Keratinocyte (primary cell): ENCODE results near the gene NAV3. TPM values are rescaled to one million over a fixed set of nuclear protein-coding genes. Genes with fewer than 3 reads are reported as not detected.

ENCODE experiments used
- DNase-seq: peaks from one replicate; pipeline ENCODE4 v3.0.0-alpha.2; 2011; ENCODE audit warnings: low read depth, missing footprints, low spot score
- FAIRE-seq: peaks from 2 replicates; lab custom pipeline; 2011; peaks lifted over from hg19 to GRCh38; lab: Jason Lieb, UNC
- H2AFZ ChIP-seq: 2 replicates; pipeline ENCODE4 v1.6.0; 2012; ENCODE audit warnings: low read length, control low read depth, inconsistent platforms; ENCODE audit not compliant: control insufficient read depth
- H3K27ac ChIP-seq: 2 replicates; pipeline ENCODE4 v1.5.1; 2011; ENCODE audit warnings: low read length; ENCODE audit not compliant: control insufficient read depth, insufficient read depth
- H3K27me3 ChIP-seq: 3 replicates; pipeline ENCODE4 v1.6.0; 2011; ENCODE audit warnings: low read length; ENCODE audit not compliant: control insufficient read depth, insufficient read depth; ENCODE audit errors: extremely low read depth
- H3K36me3 ChIP-seq, 2 experiments: 2 replicates in 1 of 2; 3 replicates in 1 of 2; pipeline ENCODE4 v1.5.1; 2011; ENCODE audit warnings: low read length in 2 of 2, mild to moderate bottlenecking in 1 of 2; ENCODE audit not compliant: control insufficient read depth in 2 of 2, insufficient read depth in 2 of 2; ENCODE audit errors: extremely low read depth in 1 of 2
- H3K4me1 ChIP-seq: 3 replicates; pipeline ENCODE4 v1.5.1; 2011; ENCODE audit warnings: low read length; ENCODE audit not compliant: control insufficient read depth, insufficient read depth; ENCODE audit errors: extremely low read depth
- H3K4me2 ChIP-seq: 3 replicates; pipeline ENCODE4 v1.6.0; 2011; ENCODE audit warnings: low read depth, low read length; ENCODE audit not compliant: control insufficient read depth, insufficient read depth; ENCODE audit errors: extremely low read depth
- H3K4me3 ChIP-seq, 3 experiments: fragments of 200-600 bp in 1 of 3; sonication (generic) in 1 of 3; 2 replicates in 2 of 3; 3 replicates in 1 of 3; pipeline ENCODE4 v1.5.1; 2011 to 2016; ENCODE audit warnings: low read length in 3 of 3, mild to moderate bottlenecking in 3 of 3, control low read depth in 2 of 3, inconsistent platforms in 1 of 3, low read depth in 1 of 3, mixed read lengths in 1 of 3, mixed run types in 1 of 3, moderate library complexity in 1 of 3; ENCODE audit not compliant: control insufficient read depth in 2 of 3, insufficient read depth in 2 of 3; ENCODE audit errors: extremely low read depth in 1 of 3
- H3K79me2 ChIP-seq: 2 replicates; pipeline ENCODE4 v1.6.0; 2012; ENCODE audit warnings: low read length; ENCODE audit not compliant: control insufficient read depth, insufficient read depth
- H3K9ac ChIP-seq: 3 replicates; pipeline ENCODE4 v1.6.0; 2011; ENCODE audit warnings: low read length; ENCODE audit not compliant: control insufficient read depth, insufficient read depth; ENCODE audit errors: extremely low read depth
- H3K9me1 ChIP-seq: 3 replicates; pipeline ENCODE4 v1.6.0; 2011; ENCODE audit warnings: low read length; ENCODE audit not compliant: control insufficient read depth, insufficient read depth; ENCODE audit errors: extremely low read depth
- H3K9me3 ChIP-seq: 2 replicates; pipeline ENCODE4 v1.5.1; 2012; ENCODE audit warnings: low read depth, low read length; ENCODE audit not compliant: control insufficient read depth
- H4K20me1 ChIP-seq: 3 replicates; pipeline ENCODE4 v1.6.0; 2011; ENCODE audit warnings: low read length; ENCODE audit not compliant: control insufficient read depth, insufficient read depth; ENCODE audit errors: extremely low read depth
- EZH2 ChIP-seq: IDR thresholded peaks from one replicate; pipeline ENCODE4 v1.6.1; 2012; ENCODE audit warnings: inconsistent platforms, mild to moderate bottlenecking, low read length, moderate library complexity
- dilution Hi-C: fragments of 300-500 bp; cut with MboI; formaldehyde crosslinking; loops from one replicate; pipeline ENCODE4 v1.7.0; 2020; ENCODE audit warnings: low sequenced_read_pairs; ENCODE audit not compliant: extremely low pct_ligation_motif_present
- polyA plus RNA-seq, 5 experiments: library from polyadenylated mRNA; depleted of rRNA in 3 of 5; stranded (reverse) in 3 of 5; stranded (forward) in 1 of 5; unstranded in 1 of 5; fragments of >200 nt; gene quantifications; 1 replicate in 1 of 5; 2 replicates in 3 of 5; 3 replicates in 1 of 5; pipeline versions ENCODE4 v1.2.1 to v1.2.3, GENCODE V29; 2011 to 2012; ENCODE audit warnings: missing spikeins in 2 of 5, low read depth in 1 of 5, low replicate concordance in 1 of 5
- TF ChIP-seq, protein P1 (sequence below), 3 experiments: IDR thresholded peaks in 1 of 3; conservative IDR thresholded peaks in 1 of 3; optimal IDR thresholded peaks in 1 of 3; 2 replicates in 2 of 3; 3 replicates in 1 of 3; pipeline versions ENCODE3 to v1.5.1; 2011; ENCODE audit warnings: low read length in 3 of 3, mild to moderate bottlenecking in 3 of 3, moderate library complexity in 2 of 3, control low read depth in 1 of 3, inconsistent platforms in 1 of 3; ENCODE audit not compliant: insufficient read depth in 2 of 3; ENCODE audit errors: extremely low read depth in 1 of 3

The NAV3 gene
- polyA plus RNA-seq, 1 donor (not counting 4 experiments of a cell fraction or from before 2014, with no cell fraction given), result 22.6 TPM

DNA sequence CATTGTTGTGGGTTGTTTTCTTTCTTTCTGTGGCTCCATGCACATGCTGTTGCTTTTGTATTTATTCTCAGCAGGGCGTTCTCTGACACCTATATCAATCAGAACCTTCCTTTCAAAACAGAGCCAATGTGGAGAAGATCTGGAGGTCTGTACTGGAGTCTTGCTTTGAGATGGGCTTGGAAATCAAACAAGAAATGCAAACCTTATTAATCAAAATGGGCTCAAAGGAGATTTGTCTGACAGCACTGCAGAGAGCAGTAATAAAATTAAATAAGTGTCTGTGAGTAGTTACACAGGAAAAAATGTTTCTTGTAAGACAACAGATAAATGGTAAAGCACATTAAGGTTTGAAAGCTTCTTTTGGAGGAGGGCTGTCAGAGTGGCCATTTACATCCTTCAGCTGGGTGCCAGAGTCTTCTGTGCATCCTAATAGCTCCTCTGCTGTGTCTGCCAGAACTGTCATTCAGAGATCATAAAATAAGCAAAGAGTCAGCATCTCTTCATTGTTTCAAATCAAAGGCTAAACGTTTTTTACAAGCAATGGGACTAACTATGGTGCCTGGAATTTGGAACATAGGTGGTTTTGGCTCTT lies 414.3 kb downstream of the NAV3 start:
- no peaks in the 10 kb centered on the region for H3K9me1 ChIP-seq
- no peaks in the 10 kb centered on the region for H3K79me2 ChIP-seq
- H3K9me3 ChIP-seq, result no peaks in the 10 kb centered on the region
- H3K27ac ChIP-seq, result no peak overlapping the region
- dilution Hi-C loops, result no loop called here
- FAIRE-seq (no peak), DNase-seq (no peak)
- no peak overlapping the region for H2AFZ ChIP-seq
- no peaks in the 10 kb centered on the region for H3K27me3 ChIP-seq
- H3K9ac ChIP-seq, result no peak overlapping the region
- no peak overlapping the region for H3K4me3 ChIP-seq
- TF ChIP-seq, protein P1, sequence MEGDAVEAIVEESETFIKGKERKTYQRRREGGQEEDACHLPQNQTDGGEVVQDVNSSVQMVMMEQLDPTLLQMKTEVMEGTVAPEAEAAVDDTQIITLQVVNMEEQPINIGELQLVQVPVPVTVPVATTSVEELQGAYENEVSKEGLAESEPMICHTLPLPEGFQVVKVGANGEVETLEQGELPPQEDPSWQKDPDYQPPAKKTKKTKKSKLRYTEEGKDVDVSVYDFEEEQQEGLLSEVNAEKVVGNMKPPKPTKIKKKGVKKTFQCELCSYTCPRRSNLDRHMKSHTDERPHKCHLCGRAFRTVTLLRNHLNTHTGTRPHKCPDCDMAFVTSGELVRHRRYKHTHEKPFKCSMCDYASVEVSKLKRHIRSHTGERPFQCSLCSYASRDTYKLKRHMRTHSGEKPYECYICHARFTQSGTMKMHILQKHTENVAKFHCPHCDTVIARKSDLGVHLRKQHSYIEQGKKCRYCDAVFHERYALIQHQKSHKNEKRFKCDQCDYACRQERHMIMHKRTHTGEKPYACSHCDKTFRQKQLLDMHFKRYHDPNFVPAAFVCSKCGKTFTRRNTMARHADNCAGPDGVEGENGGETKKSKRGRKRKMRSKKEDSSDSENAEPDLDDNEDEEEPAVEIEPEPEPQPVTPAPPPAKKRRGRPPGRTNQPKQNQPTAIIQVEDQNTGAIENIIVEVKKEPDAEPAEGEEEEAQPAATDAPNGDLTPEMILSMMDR (optimal IDR thresholded peaks at IDR 0.05 in 1 of 3, IDR thresholded peaks at IDR 0.05 in 1 of 3, conservative IDR thresholded peaks at IDR 0.05 in 1 of 3; ENCODE audit: extremely low read depth in 1 of 3, insufficient read depth in 2 of 3, low read length in 3 of 3), result no peak
- TF ChIP-seq EZH2, result no peak
- no peak overlapping the region for H3K4me2 ChIP-seq
- no peaks in the 10 kb centered on the region for H3K36me3 ChIP-seq
- no peaks in the 10 kb centered on the region for H3K4me1 ChIP-seq
- no peaks in the 10 kb centered on the region for H4K20me1 ChIP-seq

DNA sequence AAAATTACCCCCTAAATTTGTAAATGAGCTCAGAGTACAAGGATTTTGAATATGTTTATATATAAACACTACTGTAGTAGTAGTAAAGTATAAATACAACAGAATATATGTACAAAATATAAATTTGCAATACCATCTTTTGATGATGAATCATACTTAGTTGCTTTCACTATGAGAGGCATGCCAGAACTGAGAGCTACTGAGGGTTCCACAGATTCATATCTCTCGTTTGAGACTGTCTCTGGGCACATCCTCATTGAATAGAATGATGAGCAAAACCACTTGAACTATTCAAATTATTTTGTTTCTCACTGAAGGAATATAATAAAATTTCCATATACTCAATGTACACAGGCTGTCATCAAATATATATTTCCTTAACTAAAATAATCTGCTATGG lies 417.6 kb downstream of the NAV3 start:
- H3K4me3 ChIP-seq, result no peak overlapping the region
- H4K20me1 ChIP-seq, result no peaks in the 10 kb centered on the region
- no peaks in the 10 kb centered on the region for H3K27me3 ChIP-seq
- H3K79me2 ChIP-seq, result no peaks in the 10 kb centered on the region
- no peak overlapping the region for H3K4me2 ChIP-seq
- no peaks in the 10 kb centered on the region for H3K4me1 ChIP-seq
- no peaks in the 10 kb centered on the region for H3K36me3 ChIP-seq
- H3K9me1 ChIP-seq, result no peaks in the 10 kb centered on the region
- no peak overlapping the region for H3K9ac ChIP-seq
- no peak overlapping the region for H2AFZ ChIP-seq
- TF ChIP-seq, protein P1 (optimal IDR thresholded peaks at IDR 0.05 in 1 of 3, IDR thresholded peaks at IDR 0.05 in 1 of 3, conservative IDR thresholded peaks at IDR 0.05 in 1 of 3; ENCODE audit: extremely low read depth in 1 of 3, insufficient read depth in 2 of 3, low read length in 3 of 3), result no peak
- no peak for TF ChIP-seq EZH2
- dilution Hi-C loops, result no loop called here
- H3K27ac ChIP-seq, result no peak overlapping the region
- H3K9me3 ChIP-seq, result no peaks in the 10 kb centered on the region
- DNase-seq, result no peak
- no peak for FAIRE-seq
